Heart right ventricle (tissue), 16 donors: ENCODE results near the gene ERVK3-1. TPM values are rescaled to one million over a fixed set of nuclear protein-coding genes. Genes with fewer than 3 reads are reported as not detected.

Experiments
- ATAC-seq, 8 donors: fragments of 200-7000 bp; cut with Tn5 transposase; one replicate each; pipeline ENCODE4 v1.9.1; 2020; ENCODE audit warnings: mild to moderate bottlenecking in 8 of 8, moderate library complexity in 8 of 8, moderate number of reproducible peaks in 1 of 8
- DNase-seq, 2 donors: peaks; one replicate each; pipeline ENCODE4 v3.0.0-alpha.2; 2020
- H3K27ac ChIP-seq, 10 donors: fragments of 200-600 bp; sonication (generic) in 2 of 10; one replicate each; pipeline versions ENCODE4 v1.5.0 to v1.8.0; 2020 to 2022; ENCODE audit warnings: mild to moderate bottlenecking in 3 of 10
- H3K27me3 ChIP-seq, 7 donors: fragments of 200-600 bp; one replicate each; pipeline ENCODE4 v1.8.0; 2021 to 2022; ENCODE audit warnings: mild to moderate bottlenecking in 2 of 7
- H3K36me3 ChIP-seq, 9 donors: fragments of 200-600 bp; sonication (generic) in 1 of 9; one replicate each; pipeline versions ENCODE4 v1.5.0 to v1.8.0; 2020 to 2022; ENCODE audit warnings: mild to moderate bottlenecking in 2 of 9
- H3K4me1 ChIP-seq, 9 donors: fragments of 200-600 bp; sonication (generic) in 1 of 9; one replicate each; pipeline versions ENCODE4 v1.5.0 to v1.8.0; 2020 to 2022; ENCODE audit warnings: mild to moderate bottlenecking in 4 of 9
- H3K4me3 ChIP-seq, 10 donors: fragments of 200-600 bp; sonication (generic) in 2 of 10; one replicate each; pipeline versions ENCODE4 v1.5.0 to v1.8.0; 2020 to 2022; ENCODE audit warnings: mild to moderate bottlenecking in 7 of 10, moderate library complexity in 2 of 10
- H3K9me3 ChIP-seq, 11 donors: fragments of 200-600 bp in 10 of 11; sonication (generic) in 2 of 11; one replicate each; pipeline versions ENCODE4 v1.5.0 to v1.8.0; 2013 to 2022; ENCODE audit warnings: mild to moderate bottlenecking in 2 of 11, control low read depth in 1 of 11, moderate library complexity in 1 of 11
- WGBS, 2 donors: extraction: QIAGEN DNeasy Blood & Tissue Kit; methylation state at CpG; one replicate each; pipeline ENCODE4 v1.1.7; 2013; ENCODE audit warnings: inconsistent platforms in 1 of 2; 5-methylcytosine and 5-hydroxymethylcytosine counted together
- intact Hi-C, 10 donors: fragments of 100-400 bp; cut with DNase I; formaldehyde crosslinking; loops; one replicate each; pipeline versions ENCODE4 v1.11.1 to v1.14.2; 2022
- polyA plus RNA-seq, 2 donors: library from polyadenylated mRNA; stranded (reverse); fragments of 200-250 nt; gene quantifications; one replicate each; pipeline ENCODE4 v1.2.3, GENCODE V29; 2013
- total RNA-seq, 10 donors: library from RNA; stranded (reverse); fragmentation: NEBNext Ultra II Directional in 3 of 10; extraction: Animal tissue kit (Norgen Biotek cat#: 25700) in 3 of 10; gene quantifications; one replicate each; pipeline versions ENCODE4 v1.2.1 to v1.2.4, GENCODE V29; 2021 to 2023
- TF ChIP-seq, protein P1 (sequence below), 9 donors: fragments of 200-600 bp; sonication (generic) in 2 of 9; IDR thresholded peaks; one replicate each; pipeline versions ENCODE4 v1.5.0 to v1.8.0; 2021 to 2022; ENCODE audit warnings: antibody characterized with exemption in 9 of 9, mild to moderate bottlenecking in 5 of 9, moderate library complexity in 1 of 9
- donor health status: Arrhythmogenic right ventricular cardiomyopathy.
- donor health status: ischemic (EF 13 %, LVEDD 7.1; RV severe dilation, severe dysfunction).
- donor health status: healthy with polysubstance abuse.
- donor health status: DM: no; HTN: yes; CAD: no.
- donor health status: DM: no; HTN: no; CAD: no.
- donor health status: ischemic (EF 25% LVEDD 6.9; RV normal size, moderate dysfunction).
- donor health status: ischemic (EF 25% LVEDD 5.7; RV mildly dilated, moderate dysfunction).
- donor health status: healthy.
- donor health status: DM: yes; HTN: yes; CAD: no.
- donor health status: Ischemic cardiomyopathy.
- donor health status: ischemic (EF 35%, LVEDD 5.7; RV mildly dilated, moderate dysfunction).
- donor health status: nonischemic (EF 11% LVEDD 7.7; RV severe dilation, severe dysfunction).
- donor health status: DM: yes; HTN: yes; CAD: no.
- donor health status: PGD.
- donor health status: ischemic (EF 29% LVEDD 5.4; RV normal size, mild dysfunction).
- donor health status: nonischemic (EF 23%, LVEDD 6.1; RV moderate dilation, normal function).

ERVK3-1 gene
- total and polyA plus RNA-seq, 12 donors = 14.4 to 57.5 (median 19.4) TPM

DNA sequence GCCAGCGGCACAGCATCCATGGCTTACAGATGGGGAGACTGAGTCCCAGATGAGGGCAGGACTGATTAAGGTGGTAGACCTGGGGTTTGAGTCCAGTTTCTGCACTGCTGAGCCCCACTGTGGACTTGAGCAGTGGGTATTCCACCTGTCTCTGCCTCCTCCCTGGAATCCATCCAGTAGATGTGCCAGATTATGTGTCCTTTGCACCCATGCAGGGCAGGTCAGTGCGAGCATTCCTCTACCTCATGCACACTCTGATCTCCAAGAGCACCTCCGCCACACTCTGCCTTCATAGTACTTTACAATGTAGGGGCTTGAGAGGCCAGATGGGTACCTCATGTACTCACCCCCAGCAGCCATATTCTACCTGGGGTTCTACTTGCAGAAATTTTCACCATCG lies 31.6 kb downstream of the ERVK3-1 start:
- H3K4me1 ChIP-seq = no peaks in the 10 kb centered on the region
- intact Hi-C loops = no loop called here
- no peak overlapping the region for H3K4me3 ChIP-seq
- no peaks in the 10 kb centered on the region for H3K27me3 ChIP-seq
- H3K27ac ChIP-seq = no peak overlapping the region
- TF ChIP-seq, protein P1, sequence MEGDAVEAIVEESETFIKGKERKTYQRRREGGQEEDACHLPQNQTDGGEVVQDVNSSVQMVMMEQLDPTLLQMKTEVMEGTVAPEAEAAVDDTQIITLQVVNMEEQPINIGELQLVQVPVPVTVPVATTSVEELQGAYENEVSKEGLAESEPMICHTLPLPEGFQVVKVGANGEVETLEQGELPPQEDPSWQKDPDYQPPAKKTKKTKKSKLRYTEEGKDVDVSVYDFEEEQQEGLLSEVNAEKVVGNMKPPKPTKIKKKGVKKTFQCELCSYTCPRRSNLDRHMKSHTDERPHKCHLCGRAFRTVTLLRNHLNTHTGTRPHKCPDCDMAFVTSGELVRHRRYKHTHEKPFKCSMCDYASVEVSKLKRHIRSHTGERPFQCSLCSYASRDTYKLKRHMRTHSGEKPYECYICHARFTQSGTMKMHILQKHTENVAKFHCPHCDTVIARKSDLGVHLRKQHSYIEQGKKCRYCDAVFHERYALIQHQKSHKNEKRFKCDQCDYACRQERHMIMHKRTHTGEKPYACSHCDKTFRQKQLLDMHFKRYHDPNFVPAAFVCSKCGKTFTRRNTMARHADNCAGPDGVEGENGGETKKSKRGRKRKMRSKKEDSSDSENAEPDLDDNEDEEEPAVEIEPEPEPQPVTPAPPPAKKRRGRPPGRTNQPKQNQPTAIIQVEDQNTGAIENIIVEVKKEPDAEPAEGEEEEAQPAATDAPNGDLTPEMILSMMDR (IDR thresholded peaks at IDR 0.05) = no peak
- peaks cover 0 to 4% (median 0%) of the 10 kb centered on the region in 11 donors for H3K9me3 ChIP-seq
- 95 to 99% methylated on average over 4 of the region's 4 CpGs for WGBS, 2 donors
- DNase-seq (no peak), ATAC-seq (no peak)
- peaks cover 0 to 65% (median 17%) of the 10 kb centered on the region in 9 donors for H3K36me3 ChIP-seq

DNA sequence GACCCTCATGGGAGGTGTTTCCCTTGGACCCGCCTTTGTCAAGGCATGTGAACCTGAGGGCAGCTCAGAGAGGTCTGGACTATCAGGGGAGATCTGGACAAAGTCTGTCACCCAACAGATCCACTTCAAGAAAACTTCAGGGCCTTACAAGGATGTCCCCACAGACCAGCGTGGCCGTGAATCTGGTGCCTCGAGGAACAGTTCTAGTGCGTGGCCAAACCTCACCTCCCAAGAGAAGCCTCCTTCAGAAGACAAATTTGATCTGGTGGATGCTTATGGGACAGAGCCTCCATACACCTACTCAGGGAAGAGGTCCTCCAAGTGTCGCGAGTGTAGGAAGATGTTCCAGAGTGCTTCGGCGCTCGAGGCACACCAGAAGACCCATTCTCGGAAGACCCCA lies 33.2 kb downstream of the ERVK3-1 start:
- Histone ChIP-seq H3K27ac (no peak overlapping the region), H3K27me3 (no peaks in the 10 kb centered on the region), H3K4me1 (no peaks in the 10 kb centered on the region), H3K4me3 (no peak overlapping the region), H3K9me3 (peaks cover 0 to 4% (median 0%) of the 10 kb centered on the region in 11 donors), H3K36me3 (peaks cover 0 to 66% (median 17%) of the 10 kb centered on the region in 9 donors)
- ATAC-seq (no peak), DNase-seq (no peak)
- intact Hi-C loops = no loop called here
- WGBS, 2 donors = 98 to 100% methylated on average over 11 of the region's 11 CpGs
- TF ChIP-seq, protein P1 (IDR thresholded peaks at IDR 0.05) = no peak

DNA sequence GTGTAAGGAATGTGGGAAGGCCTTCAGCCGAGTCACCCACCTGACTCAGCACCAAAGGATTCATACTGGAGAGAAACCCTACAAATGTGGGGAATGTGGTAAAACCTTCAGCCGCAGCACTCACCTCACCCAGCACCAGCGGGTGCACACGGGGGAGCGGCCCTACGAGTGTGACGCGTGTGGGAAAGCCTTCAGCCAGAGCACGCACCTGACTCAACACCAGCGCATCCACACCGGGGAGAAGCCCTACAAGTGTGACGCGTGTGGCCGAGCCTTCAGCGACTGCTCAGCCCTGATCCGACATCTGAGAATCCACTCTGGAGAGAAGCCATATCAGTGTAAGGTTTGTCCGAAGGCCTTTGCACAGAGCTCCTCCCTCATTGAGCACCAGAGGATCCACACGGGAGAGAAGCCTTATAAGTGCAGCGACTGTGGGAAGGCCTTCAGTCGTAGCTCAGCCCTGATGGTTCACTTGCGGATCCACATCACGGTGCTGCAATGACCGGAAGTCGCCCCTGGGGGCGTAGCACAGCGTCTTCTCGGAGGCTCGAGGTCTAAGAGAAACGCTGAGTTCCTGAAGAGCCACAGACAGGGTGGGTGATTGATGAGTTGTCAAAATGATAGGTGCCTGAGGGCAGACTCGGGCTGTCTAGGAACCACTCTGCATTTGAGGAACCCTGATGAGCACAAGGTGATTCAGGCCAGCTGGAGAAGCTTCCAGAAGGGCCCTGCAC lies 33.8 kb downstream of the ERVK3-1 start:
- Histone ChIP-seq H3K27ac (no peak overlapping the region), H3K4me3 (no peak overlapping the region), H3K4me1 (no peaks in the 10 kb centered on the region), H3K9me3 (peaks cover 0 to 4% (median 0%) of the 10 kb centered on the region in 11 donors), H3K27me3 (no peaks in the 10 kb centered on the region), H3K36me3 (peaks cover 0 to 66% (median 17%) of the 10 kb centered on the region in 9 donors)
- intact Hi-C loops = no loop called here
- ATAC-seq (no peak), DNase-seq (no peak)
- WGBS, 2 donors = 79 to 80% methylated on average over 30 of the region's 30 CpGs
- TF ChIP-seq, protein P1 (IDR thresholded peaks at IDR 0.05) = no peak

DNA sequence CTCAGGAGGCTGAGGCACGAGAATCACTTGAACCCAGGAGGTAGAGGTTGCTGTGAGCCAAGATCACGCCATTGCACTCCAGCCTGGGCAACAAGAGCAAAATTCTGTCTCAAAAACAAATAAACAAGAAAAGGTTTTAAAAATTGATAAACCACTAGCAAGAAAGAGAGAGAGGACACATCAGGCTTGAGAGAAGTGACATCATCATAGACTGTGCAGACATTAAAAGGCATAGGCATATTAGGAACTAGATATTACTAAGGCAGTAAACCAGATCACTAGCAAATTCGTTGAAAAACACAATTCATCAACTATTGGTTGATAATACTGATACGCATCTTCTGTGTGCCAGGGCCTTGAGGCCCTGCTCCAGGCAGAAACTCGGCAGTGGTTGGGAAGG lies 40.4 kb downstream of the ERVK3-1 start:
- H3K36me3 ChIP-seq = peaks cover 0 to 11% (median 0%) of the 10 kb centered on the region in 9 donors
- TF ChIP-seq, protein P1 (IDR thresholded peaks at IDR 0.05) = no peak
- no peaks in the 10 kb centered on the region for H3K9me3 ChIP-seq
- no peak for DNase-seq
- H3K27ac ChIP-seq = no peak overlapping the region
- intact Hi-C loops = no loop called here
- H3K4me1 ChIP-seq = peaks cover 2 to 28% (median 11%) of the 10 kb centered on the region in 9 donors
- WGBS, 2 donors = 73 to 74% methylated on average over 5 of the region's 5 CpGs
- no peak for ATAC-seq
- H3K4me3 ChIP-seq = no peak overlapping the region
- peaks cover 0 to 63% (median 48%) of the 10 kb centered on the region in 7 donors for H3K27me3 ChIP-seq
